ENCODE measurements around the gene SERPINA1. TPM values are rescaled to one million over a fixed set of nuclear protein-coding genes. Genes with fewer than 3 reads are reported as not detected.
"Not testable (repeated sequence)": the region's sequence is repeated elsewhere in the genome, so short reads cannot be mapped to it uniquely, and the experiment has no call there.

The SERPINA1 gene
- total and polyA plus RNA-seq, 8 donors = 10.5 to 1,332 (median 80.3) TPM

DNA sequence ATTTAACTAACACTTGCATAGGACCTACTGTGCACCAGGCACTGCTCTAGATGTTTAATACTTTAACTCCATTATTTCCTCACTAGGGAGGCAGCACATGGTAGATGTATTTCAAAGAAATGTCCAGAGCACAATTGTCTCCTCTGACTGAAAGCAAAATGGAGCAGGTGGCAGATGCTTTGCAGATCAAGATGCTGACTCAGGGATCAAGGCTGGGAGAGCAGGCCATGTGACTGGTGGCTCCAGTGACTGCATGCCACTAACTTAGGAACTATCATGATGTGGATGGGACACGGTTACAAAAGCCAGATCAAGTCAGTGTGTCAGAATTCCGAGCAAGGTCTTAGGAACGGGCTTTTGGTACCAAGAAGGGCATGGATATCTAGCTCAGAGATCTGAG lies 36.0 kb upstream of the SERPINA1 start:
- TF ChIP-seq, protein P1, sequence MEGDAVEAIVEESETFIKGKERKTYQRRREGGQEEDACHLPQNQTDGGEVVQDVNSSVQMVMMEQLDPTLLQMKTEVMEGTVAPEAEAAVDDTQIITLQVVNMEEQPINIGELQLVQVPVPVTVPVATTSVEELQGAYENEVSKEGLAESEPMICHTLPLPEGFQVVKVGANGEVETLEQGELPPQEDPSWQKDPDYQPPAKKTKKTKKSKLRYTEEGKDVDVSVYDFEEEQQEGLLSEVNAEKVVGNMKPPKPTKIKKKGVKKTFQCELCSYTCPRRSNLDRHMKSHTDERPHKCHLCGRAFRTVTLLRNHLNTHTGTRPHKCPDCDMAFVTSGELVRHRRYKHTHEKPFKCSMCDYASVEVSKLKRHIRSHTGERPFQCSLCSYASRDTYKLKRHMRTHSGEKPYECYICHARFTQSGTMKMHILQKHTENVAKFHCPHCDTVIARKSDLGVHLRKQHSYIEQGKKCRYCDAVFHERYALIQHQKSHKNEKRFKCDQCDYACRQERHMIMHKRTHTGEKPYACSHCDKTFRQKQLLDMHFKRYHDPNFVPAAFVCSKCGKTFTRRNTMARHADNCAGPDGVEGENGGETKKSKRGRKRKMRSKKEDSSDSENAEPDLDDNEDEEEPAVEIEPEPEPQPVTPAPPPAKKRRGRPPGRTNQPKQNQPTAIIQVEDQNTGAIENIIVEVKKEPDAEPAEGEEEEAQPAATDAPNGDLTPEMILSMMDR (IDR thresholded peaks at IDR 0.05) = no peak
- TF ChIP-seq EP300 (IDR thresholded peaks at IDR 0.05) = no peak
- TF ChIP-seq POLR2A (IDR thresholded peaks at IDR 0.05) = no peak
- TF ChIP-seq POLR2AphosphoS5 (IDR thresholded peaks at IDR 0.05) = no peak
- Histone ChIP-seq H3K27ac (no peak overlapping the region), H3K9me3 (peaks cover 0 to 2% (median 0%) of the 10 kb centered on the region in 4 donors), H3K4me1 (no peaks in the 10 kb centered on the region), H3K36me3 (no peaks in the 10 kb centered on the region), H3K27me3 (peaks cover 0 to 33% (median 3%) of the 10 kb centered on the region in 3 donors), H3K4me3 (no peak overlapping the region)
- intact Hi-C loops (cut with DNase I; ENCODE audit: low total_unique reads) = no loop called here
- 61 to 97% (median 79%) methylated on average over 3 of the region's 3 CpGs for WGBS, 5 donors
- no peak for DNase-seq

DNA sequence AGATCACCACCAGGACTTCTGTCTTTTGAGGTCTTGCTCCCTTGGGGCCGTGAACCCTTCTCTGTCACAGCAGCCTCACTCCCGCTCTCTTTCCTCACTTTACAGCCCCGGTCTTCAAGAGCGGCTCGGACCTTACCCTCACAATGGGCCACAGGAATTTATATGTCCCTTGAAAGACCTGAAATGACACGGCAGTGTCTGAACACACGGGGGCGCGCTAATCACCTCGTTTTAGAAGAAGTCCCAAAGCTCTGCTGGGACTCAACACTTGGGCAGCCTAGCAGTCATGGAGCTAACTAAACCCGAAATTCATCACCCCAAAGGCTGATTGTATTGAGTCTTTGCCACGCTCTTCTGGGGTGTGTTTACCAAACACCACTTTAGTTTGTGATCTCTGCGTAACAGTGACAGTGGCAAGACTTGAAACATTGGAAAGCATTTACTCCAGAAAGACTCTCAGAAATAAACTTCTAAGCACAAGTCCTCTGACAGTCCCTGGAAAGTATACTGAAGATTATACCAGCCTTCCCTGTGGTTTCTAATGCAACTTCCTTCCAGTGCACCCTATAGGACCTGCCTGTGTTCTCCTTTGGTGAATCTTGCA lies 35.2 kb upstream of the SERPINA1 start:
- peak; percentile 76 to 85 for DNase-seq
- 9 to 14% (median 11%) methylated on average over 13 of the region's 13 CpGs for WGBS, 5 donors
- Histone ChIP-seq H3K36me3 (no peaks in the 10 kb centered on the region), H3K4me3 (no peak overlapping the region), H3K27me3 (peaks cover 0 to 29% (median 3%) of the 10 kb centered on the region in 3 donors), H3K4me1 (no peaks in the 10 kb centered on the region), H3K9me3 (peaks cover 0 to 5% (median 0%) of the 10 kb centered on the region in 4 donors), H3K27ac (no peak overlapping the region)
- no peak for TF ChIP-seq POLR2A (IDR thresholded peaks at IDR 0.05)
- TF ChIP-seq, protein P1 (IDR thresholded peaks at IDR 0.05) = peak in 5 of 7 experiments; percentile 5 to 47 (median 42)
- intact Hi-C loops (cut with DNase I; ENCODE audit: low total_unique reads) = no loop called here

DNA sequence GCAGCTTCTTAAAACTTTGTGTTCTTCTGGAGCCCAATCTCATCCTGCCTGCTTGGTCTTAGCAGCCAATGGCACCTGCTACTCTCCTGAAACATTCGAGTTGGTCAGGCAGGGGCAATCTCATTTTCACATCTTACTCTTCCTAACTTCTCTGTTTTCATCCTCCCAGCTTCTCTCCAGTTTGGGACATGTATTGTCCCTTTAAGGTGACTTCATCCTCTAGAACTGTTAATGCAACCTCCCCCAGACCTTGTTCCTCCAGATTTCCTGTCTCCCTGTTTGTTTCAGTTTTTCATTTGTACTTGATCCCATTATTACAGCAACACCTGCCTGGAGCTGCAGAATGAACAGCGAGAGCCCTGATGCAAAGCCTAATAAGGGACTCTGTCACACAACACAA lies 32.9 kb upstream of the SERPINA1 start:
- DNase-seq = no peak
- Histone ChIP-seq H3K27me3 (peaks cover 0 to 16% (median 0%) of the 10 kb centered on the region in 3 donors), H3K9me3 (peaks cover 0 to 5% (median 0%) of the 10 kb centered on the region in 4 donors), H3K4me1 (no peaks in the 10 kb centered on the region), H3K27ac (no peak overlapping the region), H3K4me3 (no peak overlapping the region), H3K36me3 (no peaks in the 10 kb centered on the region)
- intact Hi-C loops (cut with DNase I; ENCODE audit: low total_unique reads) = no loop called here
- 57 to 79% (median 74%) methylated on average over 2 of the region's 2 CpGs for WGBS, 5 donors
- no peak for TF ChIP-seq POLR2AphosphoS5 (IDR thresholded peaks at IDR 0.05)
- TF ChIP-seq EP300 (IDR thresholded peaks at IDR 0.05) = no peak
- no peak for TF ChIP-seq POLR2A (IDR thresholded peaks at IDR 0.05)
- TF ChIP-seq, protein P1 (IDR thresholded peaks at IDR 0.05) = no peak

DNA sequence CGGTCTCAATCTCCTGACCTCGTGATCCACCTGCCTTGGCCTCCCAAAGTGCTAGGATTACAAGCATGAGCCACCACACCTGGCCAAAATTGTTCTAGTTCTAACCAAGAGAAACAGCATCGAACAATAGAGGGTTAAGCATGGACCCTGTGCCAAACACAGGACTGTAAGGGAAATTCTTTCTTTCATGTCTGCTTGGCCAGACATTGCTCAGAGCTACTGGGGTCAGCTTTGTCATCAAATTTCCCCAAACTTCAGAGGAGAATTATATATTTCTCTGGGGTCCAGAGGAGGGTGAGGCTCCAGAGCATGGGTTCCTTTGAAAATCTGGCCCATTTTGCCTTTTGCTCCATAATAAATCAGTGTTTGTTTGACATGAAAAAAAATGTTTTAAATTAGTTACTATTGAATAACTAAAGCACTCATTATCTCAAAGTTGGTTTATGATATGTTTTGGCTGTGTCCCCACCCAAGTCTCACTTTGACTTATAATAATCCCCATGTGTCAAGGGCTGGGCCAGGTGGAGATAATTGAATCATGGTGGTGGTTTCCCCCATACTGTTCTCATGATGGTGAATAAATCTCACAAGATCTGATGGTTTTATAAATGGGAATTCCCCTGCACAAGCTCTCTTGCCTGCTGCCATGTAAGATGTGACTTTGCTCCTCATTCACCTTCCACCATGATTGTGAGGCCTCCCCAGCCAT lies 29.2 kb upstream of the SERPINA1 start:
- H3K4me3 ChIP-seq; H3K27ac ChIP-seq; H3K27me3 ChIP-seq; H3K4me1 ChIP-seq; intact Hi-C loops (cut with DNase I; ENCODE audit: low total_unique reads); DNase-seq; H3K9me3 ChIP-seq; H3K36me3 ChIP-seq: not testable (repeated sequence)
- 68 to 86% (median 82%) methylated on average over 3 of the region's 3 CpGs for WGBS, 5 donors
